B cell (primary cell): ENCODE measurements around the gene GNB1. TPM values are rescaled to one million over a fixed set of nuclear protein-coding genes. Genes with fewer than 3 reads are reported as not detected.
A peak's percentile ranks its signal among the peaks of the same experiment; 100 is the strongest.

ENCODE experiments used
- ATAC-seq: fragments of 200-7000 bp; cut with Tn5 transposase; one replicate; pipeline ENCODE4 v1.10.0; 2021; ENCODE audit warnings: low read depth, mild to moderate bottlenecking, moderate number of reproducible peaks, moderate library complexity
- CTCF ChIA-PET: fragments of 350-600 bp; sonication (Branson Sonifier 250); formaldehyde crosslinking; loops from one replicate; lab custom pipeline; 2021; ENCODE audit warnings: antibody characterized with exemption, inconsistent platforms; lab: Charles Lee
- POLR2A ChIA-PET: fragments of 350-600 bp; sonication (Branson Sonifier 250); formaldehyde crosslinking; loops from one replicate; lab custom pipeline; 2021; ENCODE audit warnings: antibody characterized with exemption; lab: Charles Lee
- DNase-seq: peaks from one replicate; pipeline ENCODE4 v3.0.0; 2013
- H2AFZ ChIP-seq: 2 replicates; pipeline ENCODE4 v1.6.1; 2012; ENCODE audit warnings: mild to moderate bottlenecking, low read depth, low read length; ENCODE audit not compliant: insufficient read depth, poor library complexity, severe bottlenecking
- H3K27ac ChIP-seq, 2 donors: 1 replicate in 1 of 2; 2 replicates in 1 of 2; pipeline ENCODE4 v1.5.1; 2012 to 2013; ENCODE audit warnings: low read length in 2 of 2, mild to moderate bottlenecking in 2 of 2, moderate library complexity in 1 of 2
- H3K27me3 ChIP-seq, 4 experiments: fragments of 200-600 bp in 1 of 4; sonication (generic) in 1 of 4; replicated peaks in 1 of 4; 1 replicate in 2 of 4; 2 replicates in 2 of 4; pipeline versions ENCODE4 v1.6.1 to v1.7.0; 2013 to 2016; ENCODE audit warnings: low read length in 3 of 4, mild to moderate bottlenecking in 2 of 4, mixed read lengths in 1 of 4, moderate library complexity in 1 of 4; ENCODE audit not compliant: insufficient read depth in 4 of 4, control insufficient read depth in 3 of 4; ENCODE audit errors: control extremely low read depth in 1 of 4
- H3K36me3 ChIP-seq, 2 experiments: replicated peaks in 1 of 2; 1 replicate in 1 of 2; 2 replicates in 1 of 2; pipeline versions ENCODE4 v1.6.1 to v1.7.1; 2013; ENCODE audit warnings: low read length in 1 of 2; ENCODE audit not compliant: insufficient read depth in 2 of 2, control insufficient read depth in 1 of 2; ENCODE audit errors: control extremely low read depth in 1 of 2, extremely low read depth in 1 of 2
- H3K4me1 ChIP-seq, 2 donors: fragments of 200-600 bp in 1 of 2; sonication (generic) in 1 of 2; 1 replicate in 1 of 2; 2 replicates in 1 of 2; pipeline versions ENCODE4 v1.5.1 to v1.6.1; 2013 to 2017; ENCODE audit warnings: low read length in 2 of 2; ENCODE audit not compliant: control insufficient read depth in 2 of 2, insufficient read depth in 2 of 2
- H3K4me2 ChIP-seq: replicated peaks from 2 replicates; pipeline ENCODE3; 2012; ENCODE audit warnings: mild to moderate bottlenecking, low read depth, low read length; ENCODE audit not compliant: poor library complexity, severe bottlenecking
- H3K4me3 ChIP-seq, 5 experiments: fragments of 200-600 bp in 1 of 5; sonication (generic) in 1 of 5; 1 replicate in 3 of 5; 2 replicates in 2 of 5; pipeline versions ENCODE4 v1.5.1 to v1.7.0; 2011 to 2016; ENCODE audit warnings: low read length in 4 of 5, mild to moderate bottlenecking in 4 of 5, low read depth in 2 of 5, control low read depth in 1 of 5, moderate library complexity in 1 of 5; ENCODE audit not compliant: insufficient read depth in 1 of 5; ENCODE audit errors: control extremely low read depth in 1 of 5, extremely low read depth in 1 of 5
- H3K79me2 ChIP-seq: fragments of 200-600 bp; sonication (generic); one replicate; pipeline ENCODE4 v1.6.0; 2016; ENCODE audit warnings: low read length; ENCODE audit not compliant: control insufficient read depth, insufficient read depth
- H3K9ac ChIP-seq: fragments of 200-600 bp; sonication (generic); 2 replicates; pipeline ENCODE4 v1.6.1; 2017; ENCODE audit warnings: mild to moderate bottlenecking, low read length, moderate library complexity
- H3K9me3 ChIP-seq, 3 donors: one replicate each; pipeline versions ENCODE4 v1.6.1 to v1.7.1; 2013; ENCODE audit warnings: low read length in 2 of 3; ENCODE audit not compliant: control insufficient read depth in 2 of 3, insufficient read depth in 1 of 3; ENCODE audit errors: control extremely low read depth in 1 of 3
- H4K20me1 ChIP-seq: 2 replicates; pipeline ENCODE4 v1.6.0; 2012; ENCODE audit warnings: mild to moderate bottlenecking, low read length; ENCODE audit not compliant: insufficient read depth, control insufficient read depth, poor library complexity, severe bottlenecking
- H3K27ac Mint-ChIP-seq: one replicate; pipeline ENCODE4 v1.8.0; 2021; ENCODE audit warnings: mixed read lengths
- H3K27me3 Mint-ChIP-seq: one replicate; pipeline ENCODE4 v1.8.0; 2021; ENCODE audit warnings: mixed read lengths
- H3K4me1 Mint-ChIP-seq: one replicate; pipeline ENCODE4 v1.8.0; 2021; ENCODE audit warnings: mixed read lengths
- H3K4me3 Mint-ChIP-seq: one replicate; pipeline ENCODE4 v1.8.0; 2021; ENCODE audit warnings: mixed read lengths
- H3K9me3 Mint-ChIP-seq: one replicate; pipeline ENCODE4 v1.8.0; 2022; ENCODE audit warnings: mixed read lengths; ENCODE audit not compliant: insufficient read depth
- EZH2 ChIP-seq: IDR thresholded peaks from 2 replicates; pipeline ENCODE4 v1.6.1; 2012; ENCODE audit warnings: borderline replicate concordance, low read depth, mild to moderate bottlenecking, moderate library complexity, low read length; ENCODE audit not compliant: insufficient read depth, poor library complexity, severe bottlenecking
- WGBS: methylation state at CpG from one replicate; pipeline ENCODE4 v1.1.5; 2013; ENCODE audit warnings: missing lambda C conversion rate; ENCODE audit not compliant: insufficient coverage; 5-methylcytosine and 5-hydroxymethylcytosine counted together
- intact Hi-C: fragments of 100-400 bp; cut with micrococcal nuclease; formaldehyde crosslinking; loops from one replicate; pipeline ENCODE4 v1.10.0; 2022
- polyA plus RNA-seq: library from polyadenylated mRNA; depleted of rRNA; stranded (reverse); fragments of >200 nt; gene quantifications from 2 replicates; pipeline ENCODE4 v1.2.3, GENCODE V29; 2012
- total RNA-seq, 2 donors: library from RNA; stranded (reverse); fragments of 120-200 nt in 1 of 2; gene quantifications; 1 replicate in 1 of 2; 2 replicates in 1 of 2; pipeline versions ENCODE4 v1.2.3 to v1.2.4, GENCODE V29; 2013 to 2022
- TF ChIP-seq, protein P1 (sequence below): fragments of 200-600 bp; IDR thresholded peaks from one replicate; pipeline ENCODE4 v1.8.0; 2022; ENCODE audit warnings: antibody characterized with exemption, mild to moderate bottlenecking

The GNB1 gene
- total and polyA plus RNA-seq, 2 donors (not counting 1 experiment from before 2014, with no cell fraction given) = 249 to 269 TPM

GRCh38 chr1:1889847-1890505 lies 911 bp downstream of the GNB1 start:
- H3K4me1 Mint-ChIP-seq = peaks cover 54% of the 10 kb centered on the region
- peak overlapping the region; percentile 59 to 86 for H3K27ac ChIP-seq
- TF ChIP-seq, protein P1, sequence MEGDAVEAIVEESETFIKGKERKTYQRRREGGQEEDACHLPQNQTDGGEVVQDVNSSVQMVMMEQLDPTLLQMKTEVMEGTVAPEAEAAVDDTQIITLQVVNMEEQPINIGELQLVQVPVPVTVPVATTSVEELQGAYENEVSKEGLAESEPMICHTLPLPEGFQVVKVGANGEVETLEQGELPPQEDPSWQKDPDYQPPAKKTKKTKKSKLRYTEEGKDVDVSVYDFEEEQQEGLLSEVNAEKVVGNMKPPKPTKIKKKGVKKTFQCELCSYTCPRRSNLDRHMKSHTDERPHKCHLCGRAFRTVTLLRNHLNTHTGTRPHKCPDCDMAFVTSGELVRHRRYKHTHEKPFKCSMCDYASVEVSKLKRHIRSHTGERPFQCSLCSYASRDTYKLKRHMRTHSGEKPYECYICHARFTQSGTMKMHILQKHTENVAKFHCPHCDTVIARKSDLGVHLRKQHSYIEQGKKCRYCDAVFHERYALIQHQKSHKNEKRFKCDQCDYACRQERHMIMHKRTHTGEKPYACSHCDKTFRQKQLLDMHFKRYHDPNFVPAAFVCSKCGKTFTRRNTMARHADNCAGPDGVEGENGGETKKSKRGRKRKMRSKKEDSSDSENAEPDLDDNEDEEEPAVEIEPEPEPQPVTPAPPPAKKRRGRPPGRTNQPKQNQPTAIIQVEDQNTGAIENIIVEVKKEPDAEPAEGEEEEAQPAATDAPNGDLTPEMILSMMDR = no peak
- no peak for TF ChIP-seq EZH2
- peak overlapping the region; percentile 89 for H3K27ac Mint-ChIP-seq
- H4K20me1 ChIP-seq = peaks cover 52% of the 10 kb centered on the region
- H3K27me3 Mint-ChIP-seq = no peaks in the 10 kb centered on the region
- no peak overlapping the region for H2AFZ ChIP-seq
- peak overlapping the region; percentile 85 for H3K4me3 Mint-ChIP-seq
- no peaks in the 10 kb centered on the region for H3K36me3 ChIP-seq
- no peaks in the 10 kb centered on the region for H3K27me3 ChIP-seq
- no peaks in the 10 kb centered on the region for H3K9me3 ChIP-seq
- no peaks in the 10 kb centered on the region for H3K9me3 Mint-ChIP-seq
- WGBS = under 1% methylated on average over 87 of the region's 88 CpGs
- H3K4me1 ChIP-seq = peaks cover 46 to 67% of the 10 kb centered on the region in 2 donors
- ATAC-seq = peak; percentile 29
- intact Hi-C loops = loop anchor here (2.0 to 5.0 kb wide), 2 partner anchors 25 to 48 kb away; no protein-coding TSS in a partner anchor
- peak overlapping the region; percentile 63 to 84 (median 78) for H3K4me3 ChIP-seq
- POLR2A ChIA-PET = interaction anchor here (1.2 kb wide), 1 partner anchor 20 kb away, joined by 5 read pairs; no protein-coding TSS in a partner anchor
- peak overlapping the region; percentile 90 for H3K4me2 ChIP-seq
- peak overlapping the region; percentile 72 for H3K9ac ChIP-seq
- CTCF ChIA-PET = no interaction called here
- H3K79me2 ChIP-seq = peaks cover 52% of the 10 kb centered on the region
- peak; percentile 83 for DNase-seq
